Heart right ventricle (tissue), 16 donors: ENCODE data around the gene NACA2. TPM values are rescaled to one million over a fixed set of nuclear protein-coding genes. Genes with fewer than 3 reads are reported as not detected.

Source experiments
- ATAC-seq, 8 donors: fragments of 200-7000 bp; cut with Tn5 transposase; one replicate each; pipeline ENCODE4 v1.9.1; 2020; ENCODE audit warnings: mild to moderate bottlenecking in 8 of 8, moderate library complexity in 8 of 8, moderate number of reproducible peaks in 1 of 8
- DNase-seq, 2 donors: peaks; one replicate each; pipeline ENCODE4 v3.0.0-alpha.2; 2020
- H3K27ac ChIP-seq, 10 donors: fragments of 200-600 bp; sonication (generic) in 2 of 10; one replicate each; pipeline versions ENCODE4 v1.5.0 to v1.8.0; 2020 to 2022; ENCODE audit warnings: mild to moderate bottlenecking in 3 of 10
- H3K27me3 ChIP-seq, 7 donors: fragments of 200-600 bp; one replicate each; pipeline ENCODE4 v1.8.0; 2021 to 2022; ENCODE audit warnings: mild to moderate bottlenecking in 2 of 7
- H3K36me3 ChIP-seq, 9 donors: fragments of 200-600 bp; sonication (generic) in 1 of 9; one replicate each; pipeline versions ENCODE4 v1.5.0 to v1.8.0; 2020 to 2022; ENCODE audit warnings: mild to moderate bottlenecking in 2 of 9
- H3K4me1 ChIP-seq, 9 donors: fragments of 200-600 bp; sonication (generic) in 1 of 9; one replicate each; pipeline versions ENCODE4 v1.5.0 to v1.8.0; 2020 to 2022; ENCODE audit warnings: mild to moderate bottlenecking in 4 of 9
- H3K4me3 ChIP-seq, 10 donors: fragments of 200-600 bp; sonication (generic) in 2 of 10; one replicate each; pipeline versions ENCODE4 v1.5.0 to v1.8.0; 2020 to 2022; ENCODE audit warnings: mild to moderate bottlenecking in 7 of 10, moderate library complexity in 2 of 10
- H3K9me3 ChIP-seq, 11 donors: fragments of 200-600 bp in 10 of 11; sonication (generic) in 2 of 11; one replicate each; pipeline versions ENCODE4 v1.5.0 to v1.8.0; 2013 to 2022; ENCODE audit warnings: mild to moderate bottlenecking in 2 of 11, control low read depth in 1 of 11, moderate library complexity in 1 of 11
- WGBS, 2 donors: extraction: QIAGEN DNeasy Blood & Tissue Kit; methylation state at CpG; one replicate each; pipeline ENCODE4 v1.1.7; 2013; ENCODE audit warnings: inconsistent platforms in 1 of 2; 5-methylcytosine and 5-hydroxymethylcytosine counted together
- intact Hi-C, 10 donors: fragments of 100-400 bp; cut with DNase I; formaldehyde crosslinking; loops; one replicate each; pipeline versions ENCODE4 v1.11.1 to v1.14.2; 2022
- polyA plus RNA-seq, 2 donors: library from polyadenylated mRNA; stranded (reverse); fragments of 200-250 nt; gene quantifications; one replicate each; pipeline ENCODE4 v1.2.3, GENCODE V29; 2013
- total RNA-seq, 10 donors: library from RNA; stranded (reverse); fragmentation: NEBNext Ultra II Directional in 3 of 10; extraction: Animal tissue kit (Norgen Biotek cat#: 25700) in 3 of 10; gene quantifications; one replicate each; pipeline versions ENCODE4 v1.2.1 to v1.2.4, GENCODE V29; 2021 to 2023
- TF ChIP-seq, protein P1 (sequence below), 9 donors: fragments of 200-600 bp; sonication (generic) in 2 of 9; IDR thresholded peaks; one replicate each; pipeline versions ENCODE4 v1.5.0 to v1.8.0; 2021 to 2022; ENCODE audit warnings: antibody characterized with exemption in 9 of 9, mild to moderate bottlenecking in 5 of 9, moderate library complexity in 1 of 9
- donor health status: Arrhythmogenic right ventricular cardiomyopathy.
- donor health status: ischemic (EF 13 %, LVEDD 7.1; RV severe dilation, severe dysfunction).
- donor health status: healthy with polysubstance abuse.
- donor health status: DM: no; HTN: yes; CAD: no.
- donor health status: DM: no; HTN: no; CAD: no.
- donor health status: ischemic (EF 25% LVEDD 6.9; RV normal size, moderate dysfunction).
- donor health status: ischemic (EF 25% LVEDD 5.7; RV mildly dilated, moderate dysfunction).
- donor health status: healthy.
- donor health status: DM: yes; HTN: yes; CAD: no.
- donor health status: Ischemic cardiomyopathy.
- donor health status: ischemic (EF 35%, LVEDD 5.7; RV mildly dilated, moderate dysfunction).
- donor health status: nonischemic (EF 11% LVEDD 7.7; RV severe dilation, severe dysfunction).
- donor health status: DM: yes; HTN: yes; CAD: no.
- donor health status: PGD.
- donor health status: ischemic (EF 29% LVEDD 5.4; RV normal size, mild dysfunction).
- donor health status: nonischemic (EF 23%, LVEDD 6.1; RV moderate dilation, normal function).

The NACA2 gene
- total and polyA plus RNA-seq, 12 donors, result 0.10 TPM; not detected in 11

DNA sequence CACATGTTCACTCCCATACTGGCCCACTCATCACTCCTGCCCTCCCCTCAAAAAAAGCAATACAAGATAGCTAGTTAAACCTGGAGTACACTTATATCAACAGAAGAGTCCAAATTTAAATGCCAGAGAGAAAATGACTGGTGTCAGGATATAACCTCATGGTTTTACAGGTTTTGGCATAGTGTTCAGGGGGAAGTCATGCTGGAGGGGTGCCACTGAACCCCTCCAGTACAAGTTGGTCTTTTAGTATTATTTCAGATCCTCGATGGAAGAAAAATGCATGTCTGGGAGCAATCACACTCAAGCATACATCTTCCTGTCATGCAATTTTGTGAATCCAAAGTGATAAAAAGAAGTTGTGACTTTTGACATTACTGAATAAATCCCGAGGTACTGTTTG is 10.5 kb downstream of the NACA2 start:
- DNase-seq, result no peak
- Histone ChIP-seq H3K27ac (no peak overlapping the region), H3K36me3 (no peaks in the 10 kb centered on the region), H3K4me3 (no peak overlapping the region), H3K9me3 (no peaks in the 10 kb centered on the region), H3K27me3 (peaks cover 0 to 42% (median 26%) of the 10 kb centered on the region in 7 donors), H3K4me1 (no peaks in the 10 kb centered on the region)
- intact Hi-C loops, result no loop called here
- 53 to 62% methylated on average over 2 of the region's 2 CpGs for whole genome bisulfite sequencing, 2 donors
- TF ChIP-seq, protein P1, sequence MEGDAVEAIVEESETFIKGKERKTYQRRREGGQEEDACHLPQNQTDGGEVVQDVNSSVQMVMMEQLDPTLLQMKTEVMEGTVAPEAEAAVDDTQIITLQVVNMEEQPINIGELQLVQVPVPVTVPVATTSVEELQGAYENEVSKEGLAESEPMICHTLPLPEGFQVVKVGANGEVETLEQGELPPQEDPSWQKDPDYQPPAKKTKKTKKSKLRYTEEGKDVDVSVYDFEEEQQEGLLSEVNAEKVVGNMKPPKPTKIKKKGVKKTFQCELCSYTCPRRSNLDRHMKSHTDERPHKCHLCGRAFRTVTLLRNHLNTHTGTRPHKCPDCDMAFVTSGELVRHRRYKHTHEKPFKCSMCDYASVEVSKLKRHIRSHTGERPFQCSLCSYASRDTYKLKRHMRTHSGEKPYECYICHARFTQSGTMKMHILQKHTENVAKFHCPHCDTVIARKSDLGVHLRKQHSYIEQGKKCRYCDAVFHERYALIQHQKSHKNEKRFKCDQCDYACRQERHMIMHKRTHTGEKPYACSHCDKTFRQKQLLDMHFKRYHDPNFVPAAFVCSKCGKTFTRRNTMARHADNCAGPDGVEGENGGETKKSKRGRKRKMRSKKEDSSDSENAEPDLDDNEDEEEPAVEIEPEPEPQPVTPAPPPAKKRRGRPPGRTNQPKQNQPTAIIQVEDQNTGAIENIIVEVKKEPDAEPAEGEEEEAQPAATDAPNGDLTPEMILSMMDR (IDR thresholded peaks at IDR 0.05), result no peak
- ATAC-seq, result no peak

DNA sequence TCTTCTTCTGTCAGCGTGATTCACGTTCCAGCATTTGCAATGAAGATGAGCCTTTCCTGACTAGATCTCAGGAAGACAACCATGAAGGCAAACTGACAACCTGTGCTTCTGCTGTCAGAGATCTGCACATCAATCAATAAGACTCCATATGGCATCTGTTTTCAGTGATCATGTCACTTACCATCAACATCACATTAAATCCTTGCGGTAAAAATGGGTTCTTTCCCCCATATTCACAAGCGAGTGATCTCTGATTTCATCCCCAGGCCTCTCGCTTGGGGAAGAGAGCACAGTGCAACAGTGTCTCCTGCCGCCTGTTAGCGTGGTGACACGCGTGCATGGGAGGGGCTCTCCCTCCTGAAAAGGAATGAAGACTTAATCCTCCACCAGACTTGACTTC is 11.1 kb downstream of the NACA2 start:
- no peak overlapping the region for H3K27ac ChIP-seq
- WGBS, 2 donors, result 53 to 60% methylated on average over 9 of the region's 9 CpGs

DNA sequence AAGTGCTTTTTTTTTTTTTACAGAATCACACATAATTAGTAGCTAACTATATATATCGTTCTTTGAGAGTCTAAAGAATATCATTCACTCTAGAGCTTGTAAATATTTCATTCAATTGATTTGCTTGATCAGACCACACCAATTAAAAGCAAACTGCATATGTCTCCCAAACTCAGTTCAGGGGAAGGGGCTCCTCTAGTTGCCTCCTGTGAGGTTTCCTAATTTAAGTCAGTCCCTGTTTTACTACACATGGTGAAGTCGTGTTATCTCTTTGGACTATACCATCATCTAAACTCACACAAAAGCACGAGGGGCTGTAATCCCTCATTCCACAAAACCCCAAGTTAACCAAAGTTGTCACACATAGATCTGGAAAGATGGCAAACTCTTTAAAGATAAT is 11.7 kb downstream of the NACA2 start:
- H3K36me3 ChIP-seq, result no peaks in the 10 kb centered on the region
- TF ChIP-seq, protein P1 (IDR thresholded peaks at IDR 0.05), result no peak
- intact Hi-C loops, result no loop called here
- peaks cover 0 to 42% (median 26%) of the 10 kb centered on the region in 7 donors for H3K27me3 ChIP-seq
- no peak overlapping the region for H3K4me3 ChIP-seq
- no peak overlapping the region for H3K27ac ChIP-seq
- no peaks in the 10 kb centered on the region for H3K4me1 ChIP-seq
- no peak for ATAC-seq
- 58 to 63% methylated on average over 3 of the region's 3 CpGs for WGBS, 2 donors
- no peak for DNase-seq
- no peaks in the 10 kb centered on the region for H3K9me3 ChIP-seq

More for the DNA sequence above, 11.1 kb downstream of the NACA2 start:
- Histone ChIP-seq H3K9me3 (no peaks in the 10 kb centered on the region), H3K4me3 (no peak overlapping the region), H3K27me3 (peaks cover 0 to 42% (median 26%) of the 10 kb centered on the region in 7 donors), H3K4me1 (no peaks in the 10 kb centered on the region), H3K36me3 (no peaks in the 10 kb centered on the region)
- ATAC-seq (no peak), DNase-seq (no peak)
- intact Hi-C loops, result no loop called here
- TF ChIP-seq, protein P1 (IDR thresholded peaks at IDR 0.05), result no peak

DNA sequence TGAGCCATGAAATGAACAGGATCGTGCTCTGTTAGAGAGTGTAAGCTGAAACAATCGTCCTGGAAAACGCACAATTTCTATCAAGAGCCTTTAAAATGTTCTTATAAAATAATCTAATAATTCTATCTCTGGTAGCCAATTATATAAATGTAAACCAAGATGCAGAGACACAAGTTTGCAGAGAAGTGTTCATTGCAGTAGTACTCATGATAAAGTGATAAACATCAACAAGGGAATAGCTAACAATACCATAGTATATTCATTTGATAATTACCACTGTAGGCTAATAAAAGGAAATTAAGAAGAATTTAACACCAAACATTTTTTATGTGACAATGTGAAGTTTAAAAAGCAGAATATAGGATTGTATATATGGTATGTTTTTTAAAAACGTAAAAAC is 12.4 kb downstream of the NACA2 start:
- TF ChIP-seq, protein P1 (IDR thresholded peaks at IDR 0.05), result no peak
- ATAC-seq, result no peak
- WGBS, 2 donors, result 88 to 91% methylated on average over 4 of the region's 4 CpGs

More for the DNA sequence above, 12.4 kb downstream of the NACA2 start:
- no peak for DNase-seq
- intact Hi-C loops, result no loop called here
- no peaks in the 10 kb centered on the region for H3K36me3 ChIP-seq
- no peaks in the 10 kb centered on the region for H3K9me3 ChIP-seq
- peaks cover 0 to 42% (median 26%) of the 10 kb centered on the region in 7 donors for H3K27me3 ChIP-seq
- no peak overlapping the region for H3K27ac ChIP-seq
- H3K4me3 ChIP-seq, result no peak overlapping the region
- H3K4me1 ChIP-seq, result no peaks in the 10 kb centered on the region
